ENCODE data around the gene MTRR. TPM values are rescaled to one million over a fixed set of nuclear protein-coding genes. Genes with fewer than 3 reads are reported as not detected.
A peak's percentile ranks its signal among the peaks of the same experiment; 100 is the strongest.

Gene MTRR
- 41.4 and 44.2 TPM in 2 replicates for total RNA-seq (2014; rRNA removed; shearing (Covaris generic); ENCODE audit: low replicate concordance)

- Histone ChIP-seq H3K4me2 (ENCODE audit: low read depth, low read length, poor library complexity, severe bottlenecking) (peak within 1 kb of the TSS; percentile 67), H3K9ac (ENCODE audit: low read length) (peak within 1 kb of the TSS; percentile 96), H3K4me1 (ENCODE audit: low read length) (peaks cover 55% of the 10 kb centered on the region), H3K27ac (ENCODE audit: low read length) (peak within 1 kb of the TSS; percentile 18; the same call in 1 of the 2 replicates), H3K27me3 (ENCODE audit: low read length) (no peaks in the 10 kb centered on the region), H3K9me3 (ENCODE audit: low read length) (no peaks in the 10 kb centered on the region), H3K9me2 (replicated peaks; ENCODE audit: insufficient read depth, low read length) (no peaks in the 10 kb centered on the region), H3K4me3 (ENCODE audit: low read length) (peak within 1 kb of the TSS; percentile 68), H3K36me3 (ENCODE audit: insufficient read depth, low read length) (peaks cover 38% of the 10 kb centered on the region; the same call in 1 of the 2 replicates), H2AFZ (ENCODE audit: low read length) (peak within 1 kb of the TSS; percentile 75; the same call in 1 of the 2 replicates), H3K79me2 (ENCODE audit: low read length) (peaks cover 94% of the 10 kb centered on the region), H4K20me1 (ENCODE audit: insufficient read depth, low read depth, low read length) (peaks cover 20% of the 10 kb centered on the region)
- peak; percentile 97 for DNase-seq
Measured at GRCh38 chr5:7868773-7869473, at the start of gene MTRR, which contains the start of gene FASTKD3. Gene MTRR, plus strand, starts transcription at chr5:7869148. Its CDS starts 1,647 bp downstream, at chr5:7870795. Gene FASTKD3, minus strand, starts transcription at chr5:7869031. Its CDS starts 948 bp downstream, at chr5:7868083.

GRCh38 chr5:7822449-7822848, 46.5 kb upstream of the MTRR start:
- DNase-seq, result no peak
- Histone ChIP-seq H3K9me3 (ENCODE audit: low read length) (no peaks in the 10 kb centered on the region), H3K4me3 (ENCODE audit: low read length) (no peak overlapping the region), H3K4me1 (ENCODE audit: low read length) (no peaks in the 10 kb centered on the region), H2AFZ (ENCODE audit: low read length) (no peak overlapping the region), H3K27me3 (ENCODE audit: low read length) (no peaks in the 10 kb centered on the region), H3K79me2 (ENCODE audit: low read length) (no peaks in the 10 kb centered on the region), H3K9ac (ENCODE audit: low read length) (no peak overlapping the region), H3K9me2 (replicated peaks; ENCODE audit: insufficient read depth, low read length) (no peaks in the 10 kb centered on the region), H4K20me1 (ENCODE audit: insufficient read depth, low read depth, low read length) (no peaks in the 10 kb centered on the region), H3K27ac (ENCODE audit: low read length) (no peak overlapping the region), H3K36me3 (ENCODE audit: insufficient read depth, low read length) (no peaks in the 10 kb centered on the region), H3K4me2 (ENCODE audit: low read depth, low read length, poor library complexity, severe bottlenecking) (no peak overlapping the region)

GRCh38 chr5:7823594-7823993, 45.4 kb upstream of the MTRR start:
- no peaks in the 10 kb centered on the region for H3K27me3 ChIP-seq (ENCODE audit: low read length)
- H3K4me2 ChIP-seq (ENCODE audit: low read depth, low read length, poor library complexity, severe bottlenecking), result no peak overlapping the region

GRCh38 chr5:7824995-7825394, 44.0 kb upstream of the MTRR start:
- Histone ChIP-seq H4K20me1 (ENCODE audit: insufficient read depth, low read depth, low read length) (no peaks in the 10 kb centered on the region), H3K79me2 (ENCODE audit: low read length) (no peaks in the 10 kb centered on the region), H3K4me1 (ENCODE audit: low read length) (no peaks in the 10 kb centered on the region), H3K4me2 (ENCODE audit: low read depth, low read length, poor library complexity, severe bottlenecking) (no peak overlapping the region), H3K4me3 (ENCODE audit: low read length) (no peak overlapping the region), H3K36me3 (ENCODE audit: insufficient read depth, low read length) (no peaks in the 10 kb centered on the region), H2AFZ (ENCODE audit: low read length) (no peak overlapping the region), H3K9ac (ENCODE audit: low read length) (no peak overlapping the region), H3K9me3 (ENCODE audit: low read length) (no peaks in the 10 kb centered on the region), H3K27me3 (ENCODE audit: low read length) (no peaks in the 10 kb centered on the region), H3K27ac (ENCODE audit: low read length) (no peak overlapping the region), H3K9me2 (replicated peaks; ENCODE audit: insufficient read depth, low read length) (no peaks in the 10 kb centered on the region)
- DNase-seq, result no peak

More at GRCh38 chr5:7823594-7823993, 45.4 kb upstream of the MTRR start:
- no peak overlapping the region for H3K4me3 ChIP-seq (ENCODE audit: low read length)
- no peak for DNase-seq
- no peaks in the 10 kb centered on the region for H3K4me1 ChIP-seq (ENCODE audit: low read length)
- no peaks in the 10 kb centered on the region for H3K36me3 ChIP-seq (ENCODE audit: insufficient read depth, low read length)
- H3K9me2 ChIP-seq (replicated peaks; ENCODE audit: insufficient read depth, low read length), result no peaks in the 10 kb centered on the region
- no peaks in the 10 kb centered on the region for H4K20me1 ChIP-seq (ENCODE audit: insufficient read depth, low read depth, low read length)
- H2AFZ ChIP-seq (ENCODE audit: low read length), result no peak overlapping the region
- H3K9ac ChIP-seq (ENCODE audit: low read length), result no peak overlapping the region
- no peaks in the 10 kb centered on the region for H3K9me3 ChIP-seq (ENCODE audit: low read length)
- H3K79me2 ChIP-seq (ENCODE audit: low read length), result no peaks in the 10 kb centered on the region
- no peak overlapping the region for H3K27ac ChIP-seq (ENCODE audit: low read length)

GRCh38 chr5:7825630-7826029, 43.3 kb upstream of the MTRR start:
- no peaks in the 10 kb centered on the region for H3K9me2 ChIP-seq (replicated peaks; ENCODE audit: insufficient read depth, low read length)
- no peak overlapping the region for H3K27ac ChIP-seq (ENCODE audit: low read length)
- no peaks in the 10 kb centered on the region for H3K79me2 ChIP-seq (ENCODE audit: low read length)
- DNase-seq, result no peak
- H3K4me3 ChIP-seq (ENCODE audit: low read length), result no peak overlapping the region
- no peak overlapping the region for H3K4me2 ChIP-seq (ENCODE audit: low read depth, low read length, poor library complexity, severe bottlenecking)
- H3K9me3 ChIP-seq (ENCODE audit: low read length), result no peaks in the 10 kb centered on the region
- no peaks in the 10 kb centered on the region for H3K36me3 ChIP-seq (ENCODE audit: insufficient read depth, low read length)
- H4K20me1 ChIP-seq (ENCODE audit: insufficient read depth, low read depth, low read length), result no peaks in the 10 kb centered on the region
- no peaks in the 10 kb centered on the region for H3K27me3 ChIP-seq (ENCODE audit: low read length)
- no peaks in the 10 kb centered on the region for H3K4me1 ChIP-seq (ENCODE audit: low read length)
- H3K9ac ChIP-seq (ENCODE audit: low read length), result no peak overlapping the region
- no peak overlapping the region for H2AFZ ChIP-seq (ENCODE audit: low read length)

GRCh38 chr5:7827610-7828009, 41.3 kb upstream of the MTRR start:
- Histone ChIP-seq H4K20me1 (ENCODE audit: insufficient read depth, low read depth, low read length) (no peaks in the 10 kb centered on the region), H2AFZ (ENCODE audit: low read length) (no peak overlapping the region), H3K9ac (ENCODE audit: low read length) (no peak overlapping the region), H3K36me3 (ENCODE audit: insufficient read depth, low read length) (no peaks in the 10 kb centered on the region), H3K9me3 (ENCODE audit: low read length) (no peaks in the 10 kb centered on the region), H3K9me2 (replicated peaks; ENCODE audit: insufficient read depth, low read length) (no peaks in the 10 kb centered on the region), H3K27ac (ENCODE audit: low read length) (no peak overlapping the region), H3K4me2 (ENCODE audit: low read depth, low read length, poor library complexity, severe bottlenecking) (no peak overlapping the region), H3K4me3 (ENCODE audit: low read length) (no peak overlapping the region), H3K4me1 (ENCODE audit: low read length) (no peaks in the 10 kb centered on the region), H3K79me2 (ENCODE audit: low read length) (no peaks in the 10 kb centered on the region), H3K27me3 (ENCODE audit: low read length) (no peaks in the 10 kb centered on the region)
- DNase-seq, result no peak

- H3K4me1 ChIP-seq (ENCODE audit: low read length), result no peaks in the 10 kb centered on the region
- no peaks in the 10 kb centered on the region for H3K9me3 ChIP-seq (ENCODE audit: low read length)
- H3K27ac ChIP-seq (ENCODE audit: low read length), result no peak overlapping the region
- no peak for DNase-seq
- no peaks in the 10 kb centered on the region for H4K20me1 ChIP-seq (ENCODE audit: insufficient read depth, low read depth, low read length)
- H3K27me3 ChIP-seq (ENCODE audit: low read length), result no peaks in the 10 kb centered on the region
- H3K9me2 ChIP-seq (replicated peaks; ENCODE audit: insufficient read depth, low read length), result no peaks in the 10 kb centered on the region
- no peak overlapping the region for H2AFZ ChIP-seq (ENCODE audit: low read length)
- H3K4me3 ChIP-seq (ENCODE audit: low read length), result no peak overlapping the region
- H3K4me2 ChIP-seq (ENCODE audit: low read depth, low read length, poor library complexity, severe bottlenecking), result no peak overlapping the region
- no peaks in the 10 kb centered on the region for H3K79me2 ChIP-seq (ENCODE audit: low read length)
- H3K9ac ChIP-seq (ENCODE audit: low read length), result no peak overlapping the region
- no peaks in the 10 kb centered on the region for H3K36me3 ChIP-seq (ENCODE audit: insufficient read depth, low read length)
Measured at GRCh38 chr5:7828269-7828668, 40.7 kb upstream of the MTRR start.

- Histone ChIP-seq H3K4me3 (ENCODE audit: low read length) (no peak overlapping the region), H3K9me2 (replicated peaks; ENCODE audit: insufficient read depth, low read length) (no peaks in the 10 kb centered on the region), H2AFZ (ENCODE audit: low read length) (no peak overlapping the region), H3K4me2 (ENCODE audit: low read depth, low read length, poor library complexity, severe bottlenecking) (no peak overlapping the region), H3K27me3 (ENCODE audit: low read length) (no peaks in the 10 kb centered on the region), H3K9ac (ENCODE audit: low read length) (no peak overlapping the region), H3K79me2 (ENCODE audit: low read length) (no peaks in the 10 kb centered on the region), H3K4me1 (ENCODE audit: low read length) (no peaks in the 10 kb centered on the region), H3K9me3 (ENCODE audit: low read length) (no peaks in the 10 kb centered on the region), H4K20me1 (ENCODE audit: insufficient read depth, low read depth, low read length) (no peaks in the 10 kb centered on the region), H3K36me3 (ENCODE audit: insufficient read depth, low read length) (no peaks in the 10 kb centered on the region), H3K27ac (ENCODE audit: low read length) (no peak overlapping the region)
- DNase-seq, result no peak
Measured at GRCh38 chr5:7834982-7835381, 34.0 kb upstream of the MTRR start.
